ENCODE data around the gene PRKG1. TPM values are rescaled to one million over a fixed set of nuclear protein-coding genes. Genes with fewer than 3 reads are reported as not detected.

Gene PRKG1
- total and polyA plus RNA-seq, 2 of the 8 experiments (the other 6 are each of a cell fraction or from before 2014, with no cell fraction given): 4.2 to 15.2 TPM

DNA sequence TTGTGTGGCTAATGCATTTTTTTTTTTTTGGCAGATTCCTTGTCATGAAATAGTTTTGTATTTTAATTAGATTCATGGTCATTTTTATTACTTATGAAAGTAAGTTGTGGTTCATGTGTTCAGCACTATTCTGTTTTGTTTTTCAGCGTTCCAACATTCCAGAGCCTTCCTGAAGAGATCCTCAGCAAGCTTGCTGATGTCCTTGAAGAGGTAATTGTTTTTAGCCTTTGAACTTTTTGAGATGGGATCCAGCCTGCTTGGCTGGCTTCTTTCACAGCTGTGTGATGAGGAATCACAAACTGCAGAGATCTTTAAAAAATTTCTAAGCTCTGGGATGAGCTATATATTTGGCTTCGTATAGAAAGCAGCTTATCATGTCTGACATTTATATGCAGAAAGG lies 833.1 kb downstream of the PRKG1 start:
- Histone ChIP-seq H3K4me1 (replicated peaks in 1 of 4; ENCODE audit: control insufficient read depth in 3 of 4, insufficient read depth in 4 of 4, low read length in 3 of 4) (peaks cover 3 to 16% (median 9%) of the 10 kb centered on the region in 4 experiments; a peak in 5 of 7 replicates), H2BK20ac (ENCODE audit: low read length) (no peak overlapping the region), H3K4me2 (ENCODE audit: insufficient read depth in 1 of 2, low read depth in 2 of 2, low read length in 2 of 2) (no peak overlapping the region; a peak in 1 of 4 replicates), H2BK12ac (ENCODE audit: low read depth, low read length) (no peak overlapping the region), H3K27me3 (replicated peaks in 1 of 4; ENCODE audit: control insufficient read depth in 3 of 4, extremely low read depth in 1 of 4, insufficient read depth in 3 of 4, low read length in 3 of 4) (peaks cover 6 to 36% (median 27%) of the 10 kb centered on the region in 4 experiments), H3K4ac (replicated peaks; ENCODE audit: insufficient read length, low read depth, low read length) (no peak overlapping the region), H3K18ac (ENCODE audit: extremely low read depth, low read length) (no peak overlapping the region), H3K4me3 (ENCODE audit: extremely low read depth in 1 of 4, insufficient read depth in 2 of 4, low read depth in 3 of 4, low read length in 4 of 4) (no peak overlapping the region), H4K8ac (ENCODE audit: extremely low read depth, insufficient read depth, low read length) (no peak overlapping the region), H4K20me1 (replicated peaks in 1 of 2; ENCODE audit: control insufficient read depth in 1 of 2, insufficient read depth in 2 of 2, low read length in 2 of 2) (no peaks in the 10 kb centered on the region), H4K91ac (replicated peaks; ENCODE audit: insufficient read length, low read length) (no peak overlapping the region), H2BK120ac (replicated peaks; ENCODE audit: low read depth, low read length) (no peak overlapping the region), H3K23ac (ENCODE audit: insufficient read length) (no peak overlapping the region), H3K79me2 (ENCODE audit: control insufficient read depth in 1 of 2, insufficient read depth in 2 of 2, low read length in 2 of 2) (no peaks in the 10 kb centered on the region), H3K9me3 (ENCODE audit: insufficient read depth in 2 of 2, low read depth in 1 of 2, low read length in 1 of 2) (no peaks in the 10 kb centered on the region), H3K14ac (ENCODE audit: insufficient read length) (no peak overlapping the region), H3K56ac (replicated peaks; ENCODE audit: insufficient read length, low read depth, low read length) (no peak overlapping the region), H2BK15ac (ENCODE audit: low read length) (no peak overlapping the region), H4K5ac (ENCODE audit: insufficient read length, low read depth, low read length) (no peak overlapping the region), H3K23me2 (ENCODE audit: low read depth, low read length) (peaks cover 3% of the 10 kb centered on the region; the same call in 1 of the 2 replicates), H3K36me3 (ENCODE audit: control insufficient read depth in 2 of 4, insufficient read depth in 4 of 4, low read length in 3 of 4) (no peaks in the 10 kb centered on the region; a peak in 1 of 8 replicates), H3K27ac (ENCODE audit: low read depth, low read length) (no peak overlapping the region), H3K9ac (replicated peaks in 1 of 4; ENCODE audit: extremely low read depth in 1 of 4, low read depth in 3 of 4, low read length in 3 of 4) (no peak overlapping the region), H2AK5ac (ENCODE audit: low read depth, low read length) (no peak overlapping the region), H2BK5ac (ENCODE audit: low read depth, low read length) (no peak overlapping the region), H2AFZ (ENCODE audit: low read length) (no peak overlapping the region), H3K79me1 (ENCODE audit: low read depth, low read length) (no peaks in the 10 kb centered on the region)
- ChIA-PET CTCF (ENCODE audit: partially characterized antibody) (interaction anchor here (0.6 kb wide), 1 partner anchor 11 kb away, joined by 3 read pairs; no protein-coding TSS in a partner anchor), POLR2A (ENCODE audit: partially characterized antibody) (no interaction called here)
- no peak for DNase-seq (ENCODE audit: low read depth in 1 of 2, low spot score in 2 of 2)
- FAIRE-seq: no peak
- TF ChIP-seq RBBP5 (IDR thresholded peaks at IDR 0.05; ENCODE audit: borderline replicate concordance, low read depth, low read length) (no peak), SRF (IDR thresholded peaks at IDR 0.05; ENCODE audit: low read depth, low read length) (no peak), TAF1 (IDR thresholded peaks at IDR 0.05; ENCODE audit: low read depth, low read length) (no peak), RXRA (IDR thresholded peaks at IDR 0.05; ENCODE audit: insufficient read depth, low read depth, low read length) (no peak), TCF12 (IDR thresholded peaks at IDR 0.05; ENCODE audit: low read depth, low read length) (no peak), ATF2 (IDR thresholded peaks at IDR 0.05; ENCODE audit: low read length) (no peak), TAF7 (optimal IDR thresholded peaks at IDR 0.05; ENCODE audit: borderline replicate concordance, low read depth, low read length) (no peak), KDM5A (IDR thresholded peaks at IDR 0.05; ENCODE audit: low read length) (no peak), TEAD4 (IDR thresholded peaks at IDR 0.05; ENCODE audit: low read depth, low read length) (no peak), MAFK (IDR thresholded peaks at IDR 0.05; ENCODE audit: low read depth, low read length) (no peak)
- 39% methylated on average over 2 of the region's 2 CpGs; no CpG with 5 or more reads in 1 of the 2 experiments for WGBS, 2 experiments (ENCODE audit: extremely low coverage in 1 of 2, insufficient coverage in 1 of 2, insufficient read length in 1 of 2, insufficient replicate concordance in 2 of 2, low coverage in 1 of 2, low lambda C conversion rate in 2 of 2, missing lambda C conversion rate in 1 of 2)

Data from H1 (cell line).